ENCODE results near the gene EPN3. TPM values are rescaled to one million over a fixed set of nuclear protein-coding genes. Genes with fewer than 3 reads are reported as not detected.

The EPN3 gene
- total and polyA plus RNA-seq, 2 experiments from 2014 or later, result 2.7 to 11.5 TPM

- H3K36me3 ChIP-seq (replicated peaks; ENCODE audit: insufficient read depth, low read depth), result no peaks in the 10 kb centered on the region
- TF ChIP-seq EZH2 (IDR thresholded peaks at IDR 0.05; ENCODE audit: borderline replicate concordance), result no peak
- TF ChIP-seq, protein P1, sequence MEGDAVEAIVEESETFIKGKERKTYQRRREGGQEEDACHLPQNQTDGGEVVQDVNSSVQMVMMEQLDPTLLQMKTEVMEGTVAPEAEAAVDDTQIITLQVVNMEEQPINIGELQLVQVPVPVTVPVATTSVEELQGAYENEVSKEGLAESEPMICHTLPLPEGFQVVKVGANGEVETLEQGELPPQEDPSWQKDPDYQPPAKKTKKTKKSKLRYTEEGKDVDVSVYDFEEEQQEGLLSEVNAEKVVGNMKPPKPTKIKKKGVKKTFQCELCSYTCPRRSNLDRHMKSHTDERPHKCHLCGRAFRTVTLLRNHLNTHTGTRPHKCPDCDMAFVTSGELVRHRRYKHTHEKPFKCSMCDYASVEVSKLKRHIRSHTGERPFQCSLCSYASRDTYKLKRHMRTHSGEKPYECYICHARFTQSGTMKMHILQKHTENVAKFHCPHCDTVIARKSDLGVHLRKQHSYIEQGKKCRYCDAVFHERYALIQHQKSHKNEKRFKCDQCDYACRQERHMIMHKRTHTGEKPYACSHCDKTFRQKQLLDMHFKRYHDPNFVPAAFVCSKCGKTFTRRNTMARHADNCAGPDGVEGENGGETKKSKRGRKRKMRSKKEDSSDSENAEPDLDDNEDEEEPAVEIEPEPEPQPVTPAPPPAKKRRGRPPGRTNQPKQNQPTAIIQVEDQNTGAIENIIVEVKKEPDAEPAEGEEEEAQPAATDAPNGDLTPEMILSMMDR (IDR thresholded peaks at IDR 0.05; ENCODE audit: poor library complexity), result no peak
- no peak for TF ChIP-seq EZH2phosphoT487 (IDR thresholded peaks at IDR 0.05; ENCODE audit: low read depth, severe bottlenecking, unreplicated experiment)
- peaks cover 5% of the 10 kb centered on the region for H3K79me2 ChIP-seq
- no peak for DNase-seq (ENCODE audit: low spot score)
- no peak overlapping the region for H3K27ac ChIP-seq
- H4K20me1 ChIP-seq (ENCODE audit: insufficient read depth, poor library complexity, severe bottlenecking), result no peaks in the 10 kb centered on the region
- peaks cover 43% of the 10 kb centered on the region for H3K4me1 ChIP-seq (ENCODE audit: insufficient read depth)
- H3K4me2 ChIP-seq, result no peak overlapping the region
- H3K27me3 ChIP-seq, result peaks cover 2% of the 10 kb centered on the region
- H3K9me2 ChIP-seq (replicated peaks; ENCODE audit: insufficient read depth), result no peaks in the 10 kb centered on the region
- WGBS (ENCODE audit: low lambda C conversion rate, missing lambda C conversion rate), result 96% methylated on average over 44 of the region's 45 CpGs
- H3K9me3 ChIP-seq (ENCODE audit: low read depth), result no peaks in the 10 kb centered on the region
- no peak overlapping the region for H3K4me3 ChIP-seq
- H2AFZ ChIP-seq, result no peak overlapping the region
Measured at GRCh38 chr17:50536683-50537646, 4.4 kb downstream of the EPN3 start.

DNA sequence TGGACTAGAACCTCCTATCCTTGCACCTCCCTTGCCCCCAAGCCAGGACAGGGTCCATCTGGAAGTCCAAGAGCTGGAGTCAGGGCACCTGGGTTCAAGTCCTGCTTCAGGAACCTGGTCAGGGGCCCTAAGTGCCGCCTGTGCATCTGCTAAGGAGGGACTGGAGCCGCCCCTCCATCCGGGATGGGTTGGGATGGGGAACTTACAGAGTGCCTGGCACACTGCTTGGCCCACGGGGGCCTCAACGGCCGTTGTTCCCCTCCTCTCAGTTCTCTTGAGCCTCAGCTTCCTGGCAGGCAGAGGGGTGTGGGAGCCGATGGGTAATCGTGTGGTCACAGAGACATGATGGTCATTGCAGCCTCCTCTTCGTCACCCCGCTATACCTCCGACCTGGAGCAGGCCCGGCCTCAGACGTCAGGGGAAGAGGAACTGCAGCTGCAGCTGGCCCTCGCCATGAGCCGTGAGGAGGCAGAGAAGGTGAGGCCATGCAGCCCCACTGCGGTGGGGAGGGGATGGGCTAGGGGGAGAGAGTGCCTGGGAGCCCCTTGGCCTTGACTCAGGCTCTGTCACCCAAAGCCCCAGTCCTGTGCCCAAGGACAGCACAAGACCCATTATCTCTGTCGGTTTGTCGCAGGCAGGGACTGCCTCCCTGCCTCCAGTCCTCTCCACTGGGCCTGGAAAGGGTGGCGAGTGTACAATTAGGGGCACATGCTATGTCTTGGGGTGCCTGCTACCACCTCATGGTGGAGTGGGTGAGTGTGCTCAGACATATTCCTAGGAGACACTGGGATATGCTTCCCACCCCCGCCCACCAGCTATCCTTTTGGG is 5.4 kb downstream of the EPN3 start:
- Histone ChIP-seq H2AFZ (no peak overlapping the region), H4K20me1 (ENCODE audit: insufficient read depth, poor library complexity, severe bottlenecking) (no peaks in the 10 kb centered on the region), H3K27ac (peak overlapping the region; percentile 74), H3K4me2 (no peak overlapping the region), H3K4me3 (no peak overlapping the region), H3K36me3 (replicated peaks; ENCODE audit: insufficient read depth, low read depth) (no peaks in the 10 kb centered on the region), H3K79me2 (peaks cover 5% of the 10 kb centered on the region), H3K9me2 (replicated peaks; ENCODE audit: insufficient read depth) (no peaks in the 10 kb centered on the region), H3K27me3 (peaks cover 2% of the 10 kb centered on the region), H3K9me3 (ENCODE audit: low read depth) (no peaks in the 10 kb centered on the region), H3K4me1 (ENCODE audit: insufficient read depth) (peaks cover 37% of the 10 kb centered on the region)
- TF ChIP-seq EZH2phosphoT487 (IDR thresholded peaks at IDR 0.05; ENCODE audit: low read depth, severe bottlenecking, unreplicated experiment) (no peak), EZH2 (IDR thresholded peaks at IDR 0.05; ENCODE audit: borderline replicate concordance) (no peak)
- TF ChIP-seq, protein P1 (IDR thresholded peaks at IDR 0.05; ENCODE audit: poor library complexity), result no peak
- DNase-seq (ENCODE audit: low spot score), result no peak
- 96% methylated on average over 18 of the region's 20 CpGs for WGBS (ENCODE audit: low lambda C conversion rate, missing lambda C conversion rate)

GRCh38 chr17:50538549-50539410 is 6.2 kb downstream of the EPN3 start:
- Histone ChIP-seq H3K4me2 (no peak overlapping the region), H3K4me3 (no peak overlapping the region), H3K27ac (peak overlapping the region; percentile 74)

More at GRCh38 chr17:50538549-50539410, 6.2 kb downstream of the EPN3 start:
- Histone ChIP-seq H3K9me2 (replicated peaks; ENCODE audit: insufficient read depth) (no peaks in the 10 kb centered on the region), H3K4me1 (ENCODE audit: insufficient read depth) (peaks cover 37% of the 10 kb centered on the region), H2AFZ (no peak overlapping the region), H3K79me2 (peaks cover 5% of the 10 kb centered on the region), H3K9me3 (ENCODE audit: low read depth) (no peaks in the 10 kb centered on the region), H3K36me3 (replicated peaks; ENCODE audit: insufficient read depth, low read depth) (no peaks in the 10 kb centered on the region), H4K20me1 (ENCODE audit: insufficient read depth, poor library complexity, severe bottlenecking) (no peaks in the 10 kb centered on the region), H3K27me3 (no peaks in the 10 kb centered on the region)
- DNase-seq (ENCODE audit: low spot score), result peak; percentile 55
- TF ChIP-seq, protein P1 (IDR thresholded peaks at IDR 0.05; ENCODE audit: poor library complexity), result no peak
- no peak for TF ChIP-seq EZH2 (IDR thresholded peaks at IDR 0.05; ENCODE audit: borderline replicate concordance)
- WGBS (ENCODE audit: low lambda C conversion rate, missing lambda C conversion rate), result 86% methylated on average over 20 of the region's 20 CpGs
